ENCODE results near the gene MYO18A.

GRCh38 chr17:29084541-29085146, 95.6 kb downstream of the MYO18A start:
- TF ChIP-seq, protein P1, sequence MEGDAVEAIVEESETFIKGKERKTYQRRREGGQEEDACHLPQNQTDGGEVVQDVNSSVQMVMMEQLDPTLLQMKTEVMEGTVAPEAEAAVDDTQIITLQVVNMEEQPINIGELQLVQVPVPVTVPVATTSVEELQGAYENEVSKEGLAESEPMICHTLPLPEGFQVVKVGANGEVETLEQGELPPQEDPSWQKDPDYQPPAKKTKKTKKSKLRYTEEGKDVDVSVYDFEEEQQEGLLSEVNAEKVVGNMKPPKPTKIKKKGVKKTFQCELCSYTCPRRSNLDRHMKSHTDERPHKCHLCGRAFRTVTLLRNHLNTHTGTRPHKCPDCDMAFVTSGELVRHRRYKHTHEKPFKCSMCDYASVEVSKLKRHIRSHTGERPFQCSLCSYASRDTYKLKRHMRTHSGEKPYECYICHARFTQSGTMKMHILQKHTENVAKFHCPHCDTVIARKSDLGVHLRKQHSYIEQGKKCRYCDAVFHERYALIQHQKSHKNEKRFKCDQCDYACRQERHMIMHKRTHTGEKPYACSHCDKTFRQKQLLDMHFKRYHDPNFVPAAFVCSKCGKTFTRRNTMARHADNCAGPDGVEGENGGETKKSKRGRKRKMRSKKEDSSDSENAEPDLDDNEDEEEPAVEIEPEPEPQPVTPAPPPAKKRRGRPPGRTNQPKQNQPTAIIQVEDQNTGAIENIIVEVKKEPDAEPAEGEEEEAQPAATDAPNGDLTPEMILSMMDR (optimal IDR thresholded peaks at IDR 0.05 in 1 of 3, IDR thresholded peaks at IDR 0.05 in 1 of 3, conservative IDR thresholded peaks at IDR 0.05 in 1 of 3; ENCODE audit: extremely low read depth in 1 of 3, insufficient read depth in 2 of 3, low read length in 3 of 3), result no peak
- no peak for TF ChIP-seq EZH2 (IDR thresholded peaks at IDR 0.05; ENCODE audit: low read length)

Data from keratinocyte (primary cell).